Natural killer cell (primary cell): ENCODE data around the gene TIPRL. TPM values are rescaled to one million over a fixed set of nuclear protein-coding genes. Genes with fewer than 3 reads are reported as not detected.

Experiments used
- ATAC-seq, 3 donors: fragments of 150-1000 bp in 2 of 3; fragments of 200-7000 bp in 1 of 3; cut with Tn5 transposase; 1 replicate in 1 of 3; 2 replicates in 2 of 3; pipeline ENCODE4 v1.10.0; 2021; ENCODE audit warnings: mild to moderate bottlenecking in 2 of 3, moderate library complexity in 2 of 3
- DNase-seq, 2 donors: peaks; one replicate each; pipeline versions ENCODE4 v3.0.0 to v3.0.0-alpha.2; 2013 to 2021; ENCODE audit warnings: mixed read lengths in 1 of 2
- H3K27ac ChIP-seq: one replicate; pipeline ENCODE4 v1.5.1; 2013; ENCODE audit warnings: mild to moderate bottlenecking, low read length
- H3K27me3 ChIP-seq: one replicate; pipeline ENCODE4 v1.6.1; 2013; ENCODE audit warnings: low read length; ENCODE audit not compliant: control insufficient read depth, insufficient read depth
- H3K36me3 ChIP-seq: one replicate; pipeline ENCODE4 v1.6.1; 2013; ENCODE audit warnings: low read length; ENCODE audit not compliant: control insufficient read depth, insufficient read depth
- H3K4me1 ChIP-seq: one replicate; pipeline ENCODE4 v1.6.1; 2013; ENCODE audit warnings: low read length; ENCODE audit not compliant: control insufficient read depth, insufficient read depth
- H3K4me3 ChIP-seq: one replicate; pipeline ENCODE4 v1.5.1; 2013; ENCODE audit warnings: low read length
- H3K9me3 ChIP-seq: one replicate; pipeline ENCODE4 v1.6.1; 2013; ENCODE audit warnings: low read length; ENCODE audit not compliant: control insufficient read depth, insufficient read depth
- H3K27ac Mint-ChIP-seq, 2 donors: one replicate each; pipeline ENCODE4 v1.8.0; 2022; ENCODE audit warnings: mild to moderate bottlenecking in 2 of 2, mixed read lengths in 2 of 2, moderate library complexity in 1 of 2
- H3K27me3 Mint-ChIP-seq, 2 donors: one replicate each; pipeline ENCODE4 v1.8.0; 2022; ENCODE audit warnings: low read depth in 2 of 2, mixed read lengths in 2 of 2
- H3K36me3 Mint-ChIP-seq: one replicate; pipeline ENCODE4 v1.8.0; 2022; ENCODE audit warnings: mixed read lengths
- H3K4me1 Mint-ChIP-seq, 2 donors: one replicate each; pipeline ENCODE4 v1.8.0; 2022; ENCODE audit warnings: mixed read lengths in 2 of 2
- H3K4me3 Mint-ChIP-seq: one replicate; pipeline ENCODE4 v1.8.0; 2022; ENCODE audit warnings: mild to moderate bottlenecking, moderate library complexity, mixed read lengths
- H3K9me3 Mint-ChIP-seq, 2 donors: one replicate each; pipeline ENCODE4 v1.8.0; 2022; ENCODE audit warnings: mixed read lengths in 2 of 2
- WGBS: methylation state at CpG from one replicate; pipeline ENCODE4 v1.1.7; 2013; ENCODE audit warnings: missing lambda C conversion rate; ENCODE audit not compliant: insufficient coverage; 5-methylcytosine and 5-hydroxymethylcytosine counted together
- intact Hi-C: fragments of 100-400 bp; cut with micrococcal nuclease; formaldehyde crosslinking; loops from one replicate; pipeline ENCODE4 v1.14.2; 2022
- total RNA-seq, 4 donors: library from RNA; stranded (reverse); fragments of 120-200 nt in 1 of 4; gene quantifications; one replicate each; pipeline versions ENCODE4 v1.2.3 to v1.2.4, GENCODE V29; 2013 to 2022
- TF ChIP-seq, protein P1 (sequence below): fragments of 200-600 bp; IDR thresholded peaks from one replicate; pipeline ENCODE4 v1.8.0; 2022; ENCODE audit warnings: antibody characterized with exemption

The TIPRL gene
- total RNA-seq, 3 donors from 2014 or later (not counting 1 experiment from before 2014, with no cell fraction given): 23.5 to 27.4 (median 25.6) TPM

DNA sequence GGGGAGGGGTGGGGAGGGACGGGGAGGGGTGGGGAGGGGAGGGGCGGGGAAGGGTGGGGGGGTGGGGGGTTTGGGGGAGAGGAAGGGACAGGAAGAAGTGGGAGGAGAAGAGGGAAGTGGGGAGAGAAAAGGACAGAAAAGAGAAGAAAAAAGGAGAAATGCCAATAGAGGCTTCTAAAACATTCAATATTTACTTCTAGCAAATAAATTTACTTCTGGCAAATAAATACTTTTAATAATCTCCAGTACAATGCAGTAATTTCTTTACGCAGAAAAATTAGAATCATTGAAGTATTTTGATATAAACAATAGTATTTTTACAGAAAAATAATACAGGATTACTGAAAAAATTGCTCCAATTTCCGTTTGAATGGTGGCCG lies 32.6 kb upstream of the TIPRL start:
- no peak overlapping the region for H3K4me3 ChIP-seq
- Mint-ChIP-seq H3K4me1 (peaks cover 0 to 11% of the 10 kb centered on the region in 2 donors), H3K36me3 (no peaks in the 10 kb centered on the region), H3K27ac (no peak overlapping the region), H3K27me3 (peaks cover 2% of the 10 kb centered on the region in 2 donors), H3K4me3 (peak overlapping the region; percentile 70), H3K9me3 (no peaks in the 10 kb centered on the region)
- TF ChIP-seq, protein P1, sequence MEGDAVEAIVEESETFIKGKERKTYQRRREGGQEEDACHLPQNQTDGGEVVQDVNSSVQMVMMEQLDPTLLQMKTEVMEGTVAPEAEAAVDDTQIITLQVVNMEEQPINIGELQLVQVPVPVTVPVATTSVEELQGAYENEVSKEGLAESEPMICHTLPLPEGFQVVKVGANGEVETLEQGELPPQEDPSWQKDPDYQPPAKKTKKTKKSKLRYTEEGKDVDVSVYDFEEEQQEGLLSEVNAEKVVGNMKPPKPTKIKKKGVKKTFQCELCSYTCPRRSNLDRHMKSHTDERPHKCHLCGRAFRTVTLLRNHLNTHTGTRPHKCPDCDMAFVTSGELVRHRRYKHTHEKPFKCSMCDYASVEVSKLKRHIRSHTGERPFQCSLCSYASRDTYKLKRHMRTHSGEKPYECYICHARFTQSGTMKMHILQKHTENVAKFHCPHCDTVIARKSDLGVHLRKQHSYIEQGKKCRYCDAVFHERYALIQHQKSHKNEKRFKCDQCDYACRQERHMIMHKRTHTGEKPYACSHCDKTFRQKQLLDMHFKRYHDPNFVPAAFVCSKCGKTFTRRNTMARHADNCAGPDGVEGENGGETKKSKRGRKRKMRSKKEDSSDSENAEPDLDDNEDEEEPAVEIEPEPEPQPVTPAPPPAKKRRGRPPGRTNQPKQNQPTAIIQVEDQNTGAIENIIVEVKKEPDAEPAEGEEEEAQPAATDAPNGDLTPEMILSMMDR: no peak
- H3K36me3 ChIP-seq: no peaks in the 10 kb centered on the region
- no peaks in the 10 kb centered on the region for H3K27me3 ChIP-seq
- intact Hi-C loops: no loop called here
- DNase-seq: no peak
- peaks cover 4% of the 10 kb centered on the region for H3K4me1 ChIP-seq
- no peak for ATAC-seq
- H3K27ac ChIP-seq: no peak overlapping the region
- WGBS: no CpG with 5 or more reads among the region's 5 CpGs
- no peaks in the 10 kb centered on the region for H3K9me3 ChIP-seq

DNA sequence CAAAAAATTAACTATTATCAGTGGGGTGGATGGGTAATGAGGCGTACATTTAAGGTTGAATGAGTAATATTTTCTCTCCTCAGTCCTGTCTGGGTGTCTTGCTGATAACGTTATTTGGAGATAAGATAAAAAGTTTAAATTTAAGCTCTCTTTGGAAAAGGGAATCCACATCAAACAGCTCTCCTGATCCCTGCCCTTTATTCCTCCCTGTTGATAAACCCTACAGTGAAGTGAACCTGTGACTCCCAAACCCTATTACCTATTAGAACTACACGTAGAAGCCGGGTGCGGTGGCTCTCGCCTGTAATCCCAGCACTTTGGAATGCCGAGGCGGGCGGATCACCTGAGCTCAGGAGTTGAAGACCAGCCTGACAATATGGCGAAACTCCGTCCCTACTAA lies 32.1 kb upstream of the TIPRL start:
- no peak overlapping the region for H3K27ac Mint-ChIP-seq
- intact Hi-C loops: no loop called here
- no peaks in the 10 kb centered on the region for H3K36me3 ChIP-seq
- 100% methylated on average over 9 of the region's 11 CpGs for WGBS
- H3K36me3 Mint-ChIP-seq: no peaks in the 10 kb centered on the region
- DNase-seq (no peak), ATAC-seq (no peak)
- no peaks in the 10 kb centered on the region for H3K27me3 ChIP-seq
- H3K4me1 Mint-ChIP-seq: peaks cover 0 to 11% of the 10 kb centered on the region in 2 donors
- H3K27me3 Mint-ChIP-seq: peaks cover 0 to 2% of the 10 kb centered on the region in 2 donors
- no peaks in the 10 kb centered on the region for H3K9me3 Mint-ChIP-seq
- H3K4me3 Mint-ChIP-seq: no peak overlapping the region
- no peaks in the 10 kb centered on the region for H3K9me3 ChIP-seq
- no peak overlapping the region for H3K27ac ChIP-seq
- TF ChIP-seq, protein P1: no peak
- no peak overlapping the region for H3K4me3 ChIP-seq
- H3K4me1 ChIP-seq: peaks cover 4% of the 10 kb centered on the region

DNA sequence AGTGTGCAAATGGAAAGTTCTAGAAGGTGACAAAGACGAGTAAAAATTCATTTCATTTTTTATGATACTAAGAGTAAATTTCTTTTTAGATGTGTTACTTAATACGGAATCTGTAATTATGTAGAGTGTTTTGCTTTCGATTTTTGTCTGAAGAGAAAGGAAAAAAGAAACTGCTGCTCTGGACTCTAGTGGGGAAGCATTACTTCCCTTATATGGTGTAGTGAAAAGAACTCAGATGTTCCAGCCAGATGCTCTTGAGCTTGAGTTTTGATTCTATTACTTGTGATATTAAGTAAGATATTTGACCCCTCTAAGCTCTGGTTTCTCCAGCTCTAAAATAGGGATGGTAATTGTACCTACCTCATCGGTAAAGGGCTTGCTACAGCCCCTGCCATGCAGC lies 29.8 kb upstream of the TIPRL start:
- no peaks in the 10 kb centered on the region for H3K9me3 ChIP-seq
- H3K4me3 ChIP-seq: no peak overlapping the region
- no peaks in the 10 kb centered on the region for H3K27me3 ChIP-seq
- H3K36me3 ChIP-seq: no peaks in the 10 kb centered on the region
- TF ChIP-seq, protein P1: no peak
- H3K36me3 Mint-ChIP-seq: no peaks in the 10 kb centered on the region
- H3K27ac ChIP-seq: no peak overlapping the region
- intact Hi-C loops: no loop called here
- no peak for ATAC-seq
- H3K27me3 Mint-ChIP-seq: peaks cover 3 to 4% of the 10 kb centered on the region in 2 donors
- peaks cover 0 to 11% of the 10 kb centered on the region in 2 donors for H3K4me1 Mint-ChIP-seq
- H3K4me1 ChIP-seq: peaks cover 4% of the 10 kb centered on the region
- H3K9me3 Mint-ChIP-seq: no peaks in the 10 kb centered on the region
- 27% methylated on average over 2 of the region's 4 CpGs for WGBS
- H3K27ac Mint-ChIP-seq: no peak overlapping the region
- peak in 1 of 2 donors; percentile 14 for DNase-seq
- no peak overlapping the region for H3K4me3 Mint-ChIP-seq

DNA sequence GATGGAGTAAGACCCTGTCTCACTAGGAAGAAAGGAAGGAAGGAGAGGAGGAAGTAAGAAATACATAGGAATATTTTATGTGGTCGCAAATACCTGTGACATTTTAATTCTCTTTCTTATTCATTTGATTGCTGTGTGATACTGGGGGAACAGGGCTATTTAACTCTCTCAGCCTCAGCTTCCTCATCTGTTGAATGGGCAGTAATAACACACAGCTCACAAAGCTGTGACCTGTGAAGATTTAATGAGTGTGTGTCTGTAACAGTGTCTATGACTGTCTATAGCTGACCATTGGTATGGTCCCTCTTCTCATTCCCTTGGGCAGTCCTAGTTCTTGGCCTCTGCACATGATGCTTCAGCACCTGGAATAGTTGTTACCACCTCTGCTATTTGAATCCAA lies 28.5 kb upstream of the TIPRL start:
- Histone ChIP-seq H3K4me1 (peaks cover 3% of the 10 kb centered on the region), H3K9me3 (no peaks in the 10 kb centered on the region), H3K36me3 (no peaks in the 10 kb centered on the region), H3K4me3 (no peak overlapping the region), H3K27ac (no peak overlapping the region), H3K27me3 (no peaks in the 10 kb centered on the region)
- H3K4me3 Mint-ChIP-seq: no peak overlapping the region
- ATAC-seq (no peak), DNase-seq (no peak)
- WGBS: no CpG with 5 or more reads among the region's 1 CpG
- H3K9me3 Mint-ChIP-seq: no peaks in the 10 kb centered on the region
- intact Hi-C loops: no loop called here
- H3K27ac Mint-ChIP-seq: no peak overlapping the region
- peaks cover 0 to 8% of the 10 kb centered on the region in 2 donors for H3K4me1 Mint-ChIP-seq
- peaks cover 7% of the 10 kb centered on the region in 2 donors for H3K27me3 Mint-ChIP-seq
- TF ChIP-seq, protein P1: no peak
- H3K36me3 Mint-ChIP-seq: no peaks in the 10 kb centered on the region
